Measurements from ENCODE around the gene FANCM.
"Not testable (repeated sequence)": the region's sequence is repeated elsewhere in the genome, so short reads cannot be mapped to it uniquely, and the experiment has no call there.

The FANCM gene

GRCh38 chr14:45145214-45145613 lies 9.5 kb downstream of the FANCM start:
- FAIRE-seq: no peak

DNA sequence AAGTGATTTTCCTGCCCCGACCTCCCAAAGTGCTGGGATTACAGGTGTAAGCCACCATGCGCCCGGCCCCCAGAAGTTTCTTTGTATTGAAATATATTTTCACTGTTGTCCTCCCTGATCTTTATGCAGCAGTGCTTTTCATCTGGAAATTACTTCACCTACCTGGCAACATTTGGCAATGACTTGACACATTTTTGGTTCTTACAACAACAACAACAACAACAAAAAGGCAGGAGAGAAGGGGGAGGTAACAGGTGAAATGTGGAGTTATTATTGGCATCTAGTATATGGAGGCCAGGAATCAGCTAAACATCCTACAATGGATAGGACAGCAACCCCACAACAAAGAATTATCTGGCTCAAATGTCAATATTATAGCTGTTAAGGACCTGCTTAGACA lies 13.9 kb downstream of the FANCM start:
- FAIRE-seq: no peak

DNA sequence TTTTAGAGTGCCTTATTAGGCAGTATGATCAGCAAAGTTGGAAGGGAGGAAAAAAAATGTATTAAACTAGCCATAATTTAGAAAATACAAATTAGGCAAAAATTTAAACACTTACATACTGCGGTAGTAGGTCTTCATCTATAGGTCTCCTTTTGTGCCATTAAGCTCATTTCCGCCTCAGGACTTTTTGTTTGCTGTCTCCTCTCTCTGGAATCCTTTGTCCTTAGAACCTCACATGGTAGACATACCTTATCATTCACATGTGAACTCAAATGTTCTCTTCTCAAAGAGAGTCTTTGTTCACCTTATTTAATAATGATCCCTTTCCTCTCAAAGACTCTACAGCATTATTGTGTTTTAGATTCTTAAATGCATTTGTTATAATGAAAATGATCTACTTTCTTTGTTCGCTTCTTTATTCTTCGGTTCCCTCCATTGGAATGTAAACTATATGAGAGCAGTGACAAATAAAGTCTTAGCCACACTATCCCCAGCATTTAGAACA lies 14.7 kb downstream of the FANCM start:
- no peak for FAIRE-seq

- FAIRE-seq: no peak
Observed at GRCh38 chr14:45156067-45156466, 20.3 kb downstream of the FANCM start.

DNA sequence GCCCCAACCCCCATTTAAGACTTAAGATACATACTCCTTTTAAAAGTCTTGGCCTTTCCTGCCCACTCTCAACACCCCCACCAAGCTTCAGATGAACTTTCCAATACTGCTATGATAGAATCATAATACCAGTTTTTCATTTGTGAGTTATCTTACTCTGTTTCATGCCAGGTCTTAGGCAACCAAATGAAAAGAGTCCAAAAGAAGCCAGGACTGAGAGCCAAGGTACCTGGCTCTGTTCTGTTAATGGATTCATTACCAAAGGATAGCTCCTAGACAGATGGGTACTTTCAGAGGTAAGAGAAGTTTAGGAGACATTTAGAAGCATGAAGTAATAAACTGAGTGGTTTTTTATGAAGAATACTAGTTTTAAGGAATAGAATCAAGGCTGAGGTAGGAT lies 34.2 kb downstream of the FANCM start:
- FAIRE-seq: no peak

DNA sequence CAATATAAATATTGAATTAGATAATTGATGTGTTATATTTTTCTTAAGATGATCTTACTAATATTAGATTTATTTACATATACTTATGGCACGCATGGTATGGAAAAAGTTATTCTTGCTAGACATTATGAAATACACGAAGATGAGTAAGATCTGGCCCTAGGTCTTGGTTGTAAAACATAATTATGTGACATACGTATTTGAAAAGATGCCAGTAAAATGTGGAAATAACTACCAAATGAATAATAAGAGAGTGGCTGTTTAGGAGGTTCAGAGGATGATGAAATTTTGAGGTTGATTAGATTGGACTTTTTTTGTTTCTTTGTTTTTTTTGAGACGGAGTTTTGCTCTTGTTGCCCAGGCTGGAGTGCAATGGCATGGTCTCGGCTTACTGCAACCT lies 41.3 kb downstream of the FANCM start:
- FAIRE-seq: no peak

- peak; percentile 57 for FAIRE-seq
Observed at GRCh38 chr14:45181329-45181728, 45.6 kb downstream of the FANCM start.

DNA sequence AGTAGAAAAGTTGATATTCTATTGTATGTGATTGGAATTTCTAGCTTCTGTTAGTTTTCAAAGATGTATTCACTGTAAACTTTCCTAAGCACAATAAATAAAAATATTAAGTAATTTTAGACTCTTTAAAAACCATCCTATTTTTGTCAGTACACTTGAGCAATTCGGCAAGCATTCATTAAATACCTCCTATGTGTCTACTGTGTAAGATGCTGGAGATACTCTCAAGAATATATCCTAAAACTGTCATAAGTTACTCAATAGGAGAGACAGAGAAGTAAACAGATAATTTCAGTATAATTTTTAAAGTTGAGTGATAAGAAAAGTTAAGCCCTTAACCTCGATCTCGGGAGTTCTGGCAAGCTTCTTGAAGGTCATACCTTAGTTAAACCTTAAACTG lies 46.1 kb downstream of the FANCM start:
- FAIRE-seq: no peak

DNA sequence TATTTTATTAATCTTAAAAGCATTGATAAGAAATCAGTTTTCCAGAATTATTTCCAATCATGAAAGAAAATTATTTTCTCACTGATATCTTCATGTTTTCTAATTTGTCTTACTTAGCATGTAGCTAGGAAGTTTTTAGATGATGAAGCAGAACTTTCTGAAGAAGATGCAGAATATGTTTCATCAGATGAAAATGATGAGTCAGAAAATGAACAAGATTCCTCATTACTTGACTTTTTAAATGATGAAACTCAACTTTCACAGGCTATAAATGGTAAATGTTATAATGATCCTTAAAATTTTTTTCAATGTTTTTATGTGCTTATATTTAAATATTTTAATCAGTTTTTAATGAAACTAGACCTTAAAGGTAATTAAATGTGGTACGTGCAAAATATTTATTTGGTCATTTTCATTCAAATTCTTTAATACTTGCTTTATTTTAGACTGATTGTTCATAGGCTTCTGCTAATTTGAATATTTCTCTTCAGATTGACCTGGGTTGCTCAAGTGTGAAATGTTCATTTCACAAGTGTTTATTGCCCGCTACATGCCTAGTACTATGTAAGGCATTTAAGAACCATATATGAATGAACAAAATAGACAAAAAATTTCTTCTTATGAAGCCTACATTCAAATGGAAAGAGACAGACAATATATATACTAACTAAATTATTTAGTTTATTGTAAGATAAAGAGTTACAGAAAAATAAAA lies 49.5 kb downstream of the FANCM start:
- no peak for FAIRE-seq

DNA sequence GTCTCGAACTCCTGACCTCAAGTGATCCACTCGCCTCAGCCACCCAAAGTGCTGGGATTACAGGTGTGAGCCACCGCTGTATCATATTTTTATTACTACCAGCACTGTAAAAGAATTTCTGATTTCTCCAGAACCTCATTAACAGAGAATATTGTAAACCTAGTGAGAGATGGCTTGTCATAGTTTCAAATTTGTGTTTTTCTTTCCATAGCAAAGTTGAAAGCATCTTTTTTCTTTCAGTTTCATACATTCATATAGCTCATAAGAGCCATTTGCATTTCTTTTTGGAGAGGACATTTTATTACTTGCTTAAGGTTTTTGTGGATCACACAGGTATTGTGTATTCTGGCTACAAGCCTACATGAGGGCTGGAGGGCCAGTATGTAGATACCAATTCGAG lies 59.2 kb downstream of the FANCM start:
- FAIRE-seq: no peak

GRCh38 chr14:45198551-45198950 lies 62.8 kb downstream of the FANCM start:
- no peak for FAIRE-seq

DNA sequence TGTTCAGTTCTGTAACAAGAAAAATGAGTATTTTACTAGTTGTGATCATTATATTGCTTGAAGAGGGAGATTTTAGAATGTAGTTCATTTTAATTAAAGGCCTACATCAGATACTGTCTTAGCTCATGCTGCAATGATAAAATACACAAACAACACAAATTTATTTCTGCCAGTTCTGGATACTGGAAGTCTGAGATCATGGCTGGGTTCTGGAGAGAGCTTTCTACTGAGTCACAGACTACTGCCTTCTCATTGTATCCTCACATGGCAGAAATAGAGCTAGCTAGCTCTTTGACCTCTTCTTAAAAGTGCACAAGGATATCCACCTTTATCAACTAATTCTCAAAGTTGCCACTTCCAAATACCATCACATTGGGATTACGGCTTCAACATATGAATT lies 63.5 kb downstream of the FANCM start:
- no peak for FAIRE-seq

DNA sequence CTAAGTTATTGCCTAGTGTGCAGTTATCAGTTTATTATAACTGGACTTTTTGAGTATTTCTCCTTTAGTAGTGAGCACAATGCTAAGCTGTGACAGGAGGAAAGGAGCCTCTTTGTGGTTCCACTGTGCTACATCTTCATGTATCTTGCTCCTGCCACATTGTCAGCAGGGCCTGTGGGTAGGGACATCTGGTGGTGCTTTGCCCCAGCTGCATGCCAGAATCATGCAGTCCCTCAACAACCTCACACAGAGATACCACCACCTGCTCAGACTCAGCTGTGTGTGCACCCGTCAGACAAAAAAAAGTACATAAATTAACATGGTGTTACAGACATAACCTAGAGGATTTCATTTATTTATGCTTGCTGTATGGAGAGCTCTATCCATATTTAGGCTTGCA lies 66.2 kb downstream of the FANCM start:
- no peak for FAIRE-seq

- FAIRE-seq: no peak
Observed at GRCh38 chr14:45204241-45204640, 68.5 kb downstream of the FANCM start.

DNA sequence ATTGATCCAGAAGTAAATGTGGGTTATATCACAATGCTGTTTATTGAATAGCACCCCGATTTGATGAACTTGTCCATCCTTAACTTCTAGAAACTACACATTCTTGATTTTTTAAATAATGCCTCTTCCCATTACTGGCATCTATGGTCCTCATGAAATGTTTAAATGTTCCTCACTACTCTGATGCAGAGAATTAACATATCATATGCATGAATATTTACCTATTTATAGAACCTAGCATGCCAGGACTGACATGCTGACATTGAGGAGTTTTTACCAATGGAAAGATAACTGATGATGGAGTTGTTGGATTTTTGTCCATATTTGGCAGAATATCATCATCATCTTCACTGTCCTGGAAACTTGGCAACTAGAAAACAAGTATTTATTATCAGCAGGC lies 74.4 kb downstream of the FANCM start:
- FAIRE-seq: no peak

GRCh38 chr14:45211295-45211694 lies 75.6 kb downstream of the FANCM start:
- FAIRE-seq: no peak

- no peak for FAIRE-seq
Observed at GRCh38 chr14:45212231-45212630, 76.5 kb downstream of the FANCM start.

DNA sequence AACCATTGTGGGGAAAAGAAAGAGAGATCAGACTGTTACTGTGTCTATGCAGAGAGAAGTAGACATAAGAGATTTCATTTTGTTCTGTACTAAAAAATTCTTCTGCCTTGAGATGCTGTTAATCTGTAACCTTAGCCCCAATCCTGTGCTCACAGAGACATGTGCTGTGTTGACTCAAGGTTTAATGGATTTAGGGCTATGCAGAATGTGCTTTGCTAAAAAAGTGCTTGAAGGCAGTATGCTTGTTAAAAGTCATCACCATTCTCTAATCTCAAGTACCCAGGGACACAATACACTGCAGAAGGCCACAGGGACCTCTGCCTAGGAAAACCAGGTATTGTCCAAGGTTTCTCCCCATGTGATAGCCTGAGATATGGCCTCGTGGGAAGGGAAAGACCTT lies 78.0 kb downstream of the FANCM start:
- FAIRE-seq: not testable (repeated sequence)

DNA sequence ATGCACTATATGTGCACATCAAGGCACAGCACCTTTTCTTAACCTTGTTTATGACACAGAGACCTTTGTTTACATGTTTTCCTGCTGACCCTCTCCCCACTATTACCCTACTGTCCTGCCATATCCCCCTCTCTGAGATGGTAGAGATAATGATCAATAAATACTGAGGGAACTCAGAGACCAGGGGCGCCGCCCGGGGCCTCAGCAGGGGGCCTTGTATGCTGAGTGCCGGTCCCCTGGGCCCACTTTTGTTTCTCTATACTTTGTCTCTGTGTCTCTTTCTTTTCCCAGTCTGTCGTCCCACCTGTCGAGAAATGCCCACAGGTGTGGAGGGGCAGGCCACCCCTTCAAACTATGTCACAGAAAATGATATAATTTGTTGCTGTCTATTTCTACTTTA lies 78.6 kb downstream of the FANCM start:
- not testable (repeated sequence) for FAIRE-seq

- FAIRE-seq: no peak
Observed at GRCh38 chr14:45222485-45223262, 86.9 kb downstream of the FANCM start.

- no peak for FAIRE-seq
Observed at GRCh38 chr14:45227566-45227965, 91.8 kb downstream of the FANCM start.

DNA sequence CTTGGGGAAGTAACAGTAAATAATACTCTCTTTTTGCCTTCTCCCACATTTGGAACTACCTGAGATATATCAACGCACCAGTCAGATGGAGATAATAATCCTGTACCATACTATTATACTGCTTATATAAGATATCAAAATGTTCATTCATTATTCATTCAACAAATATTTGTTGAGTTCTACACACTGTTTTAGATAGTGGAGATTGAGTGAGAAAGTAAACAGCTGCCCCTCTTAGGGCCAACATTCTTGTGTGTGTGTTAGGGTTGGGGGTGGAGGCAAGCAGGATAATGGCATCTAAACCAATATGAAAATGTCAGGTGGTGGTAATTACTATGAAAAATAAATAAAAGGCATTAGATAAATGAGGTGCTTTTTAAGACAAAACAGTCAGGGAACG lies 103.3 kb downstream of the FANCM start:
- no peak for FAIRE-seq

DNA sequence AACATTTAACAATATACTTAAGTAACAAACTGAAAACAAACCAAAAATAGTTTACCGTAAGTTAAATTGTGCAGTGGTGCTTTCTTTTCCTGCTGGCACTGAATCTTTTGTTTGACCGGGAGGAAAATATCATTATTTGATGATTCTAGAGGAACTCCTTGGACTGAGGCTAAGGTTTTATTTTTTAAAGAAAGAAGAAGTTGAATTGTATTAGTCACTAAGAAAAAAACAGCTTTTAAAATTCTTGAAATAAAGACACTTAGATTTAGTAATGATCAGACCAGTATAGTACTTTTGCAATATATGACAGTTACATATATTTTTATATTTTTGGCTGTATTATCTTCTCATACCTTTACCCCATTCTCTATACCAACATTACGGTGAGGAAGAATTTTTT lies 107.0 kb downstream of the FANCM start:
- FAIRE-seq: no peak

- FAIRE-seq: no peak
Observed at GRCh38 chr14:45246151-45246550, 110.4 kb downstream of the FANCM start.
